MM.1S (cell line): Measurements from ENCODE around the gene ZFTA.

Source experiments
- EZH2 ChIP-seq: fragments of 300-600 bp; sonication (generic); optimal IDR thresholded peaks from 2 replicates; pipeline ENCODE3; 2017; ENCODE audit warnings: low read depth, mild to moderate bottlenecking, antibody characterized with exemption, low read length, mixed read lengths
- TF ChIP-seq, protein P1 (sequence below): fragments of 300-600 bp; sonication (generic); IDR thresholded peaks from 2 replicates; pipeline ENCODE4 v1.5.1; 2016; ENCODE audit warnings: antibody characterized with exemption, low read length, mixed read lengths

GRCh38 chr11:63785823-63786222, 17.2 kb upstream of the ZFTA start:
- TF ChIP-seq, protein P1, sequence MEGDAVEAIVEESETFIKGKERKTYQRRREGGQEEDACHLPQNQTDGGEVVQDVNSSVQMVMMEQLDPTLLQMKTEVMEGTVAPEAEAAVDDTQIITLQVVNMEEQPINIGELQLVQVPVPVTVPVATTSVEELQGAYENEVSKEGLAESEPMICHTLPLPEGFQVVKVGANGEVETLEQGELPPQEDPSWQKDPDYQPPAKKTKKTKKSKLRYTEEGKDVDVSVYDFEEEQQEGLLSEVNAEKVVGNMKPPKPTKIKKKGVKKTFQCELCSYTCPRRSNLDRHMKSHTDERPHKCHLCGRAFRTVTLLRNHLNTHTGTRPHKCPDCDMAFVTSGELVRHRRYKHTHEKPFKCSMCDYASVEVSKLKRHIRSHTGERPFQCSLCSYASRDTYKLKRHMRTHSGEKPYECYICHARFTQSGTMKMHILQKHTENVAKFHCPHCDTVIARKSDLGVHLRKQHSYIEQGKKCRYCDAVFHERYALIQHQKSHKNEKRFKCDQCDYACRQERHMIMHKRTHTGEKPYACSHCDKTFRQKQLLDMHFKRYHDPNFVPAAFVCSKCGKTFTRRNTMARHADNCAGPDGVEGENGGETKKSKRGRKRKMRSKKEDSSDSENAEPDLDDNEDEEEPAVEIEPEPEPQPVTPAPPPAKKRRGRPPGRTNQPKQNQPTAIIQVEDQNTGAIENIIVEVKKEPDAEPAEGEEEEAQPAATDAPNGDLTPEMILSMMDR, result no peak
- no peak for TF ChIP-seq EZH2
